DMS 273 (cell line): Measurements from ENCODE around the gene TTC39C.
A peak's percentile ranks its signal among the peaks of the same experiment; 100 is the strongest.
"Not testable (repeated sequence)": the region's sequence is repeated elsewhere in the genome, so short reads cannot be mapped to it uniquely, and the experiment has no call there.

Experiments
- DNase-seq: peaks from one replicate; lab custom pipeline; 2025; ENCODE audit not compliant: unreplicated experiment; lab: John Stamatoyannopoulos, UW

Gene TTC39C

GRCh38 chr18:24121625-24122024 lies 107.1 kb downstream of the TTC39C start:
- no peak for DNase-seq

- no peak for DNase-seq
Observed at GRCh38 chr18:24126155-24126961, 111.8 kb downstream of the TTC39C start.

GRCh38 chr18:24127735-24128134 lies 113.2 kb downstream of the TTC39C start:
- no peak for DNase-seq

- DNase-seq = no peak
Observed at GRCh38 chr18:24128700-24129099, 114.1 kb downstream of the TTC39C start.

- no peak for DNase-seq
Observed at GRCh38 chr18:24130494-24130893, 115.9 kb downstream of the TTC39C start.

- DNase-seq = peak; percentile 24
Observed at GRCh38 chr18:24136967-24137373, 122.4 kb downstream of the TTC39C start.

- DNase-seq = no peak
Observed at GRCh38 chr18:24138409-24138788, 123.8 kb downstream of the TTC39C start.

GRCh38 chr18:24138789-24139616 lies 124.4 kb downstream of the TTC39C start, which contains the start of gene CABYR:
CABYR (plus strand) TSS chr18:24139062; CDS start chr18:24143115, 4,053 bp downstream.
- DNase-seq = peak; percentile 95

- DNase-seq = no peak
Observed at GRCh38 chr18:24140697-24141096, 126.1 kb downstream of the TTC39C start.

GRCh38 chr18:24142376-24142775 lies 127.8 kb downstream of the TTC39C start:
- DNase-seq = no peak

- DNase-seq = not testable (repeated sequence)
Observed at GRCh38 chr18:24149591-24149990, 135.0 kb downstream of the TTC39C start.

- no peak for DNase-seq
Observed at GRCh38 chr18:24153397-24153796, 138.8 kb downstream of the TTC39C start.

- DNase-seq = no peak
Observed at GRCh38 chr18:24157855-24158254, 143.3 kb downstream of the TTC39C start.

GRCh38 chr18:24160086-24160485 lies 145.5 kb downstream of the TTC39C start:
- DNase-seq = no peak

- no peak for DNase-seq
Observed at GRCh38 chr18:24161304-24161703, 146.8 kb downstream of the TTC39C start.

GRCh38 chr18:24168496-24168895 lies 153.9 kb downstream of the TTC39C start:
- DNase-seq = no peak

- peak; percentile 4 for DNase-seq
Observed at GRCh38 chr18:24170360-24170759, 155.8 kb downstream of the TTC39C start.

- DNase-seq = no peak
Observed at GRCh38 chr18:24173997-24174396, 159.4 kb downstream of the TTC39C start.

- DNase-seq = peak; percentile 76
Observed at GRCh38 chr18:24176727-24177416, 162.3 kb downstream of the TTC39C start.

- no peak for DNase-seq
Observed at GRCh38 chr18:24177499-24178133, 163.1 kb downstream of the TTC39C start.

GRCh38 chr18:24180048-24180447 lies 165.5 kb downstream of the TTC39C start:
- DNase-seq = no peak
